C4-2B (cell line): ENCODE measurements around the gene FRMD4A.

ENCODE experiments used
- ZFX ChIP-seq: fragments of 450-650 bp; IDR thresholded peaks from 2 replicates; pipeline ENCODE4 v1.6.1; 2017
- TF ChIP-seq, protein P1 (sequence below): fragments of 450-650 bp; conservative IDR thresholded peaks from 2 replicates; pipeline ENCODE4 v1.5.1; 2017; ENCODE audit warnings: mild to moderate bottlenecking

DNA sequence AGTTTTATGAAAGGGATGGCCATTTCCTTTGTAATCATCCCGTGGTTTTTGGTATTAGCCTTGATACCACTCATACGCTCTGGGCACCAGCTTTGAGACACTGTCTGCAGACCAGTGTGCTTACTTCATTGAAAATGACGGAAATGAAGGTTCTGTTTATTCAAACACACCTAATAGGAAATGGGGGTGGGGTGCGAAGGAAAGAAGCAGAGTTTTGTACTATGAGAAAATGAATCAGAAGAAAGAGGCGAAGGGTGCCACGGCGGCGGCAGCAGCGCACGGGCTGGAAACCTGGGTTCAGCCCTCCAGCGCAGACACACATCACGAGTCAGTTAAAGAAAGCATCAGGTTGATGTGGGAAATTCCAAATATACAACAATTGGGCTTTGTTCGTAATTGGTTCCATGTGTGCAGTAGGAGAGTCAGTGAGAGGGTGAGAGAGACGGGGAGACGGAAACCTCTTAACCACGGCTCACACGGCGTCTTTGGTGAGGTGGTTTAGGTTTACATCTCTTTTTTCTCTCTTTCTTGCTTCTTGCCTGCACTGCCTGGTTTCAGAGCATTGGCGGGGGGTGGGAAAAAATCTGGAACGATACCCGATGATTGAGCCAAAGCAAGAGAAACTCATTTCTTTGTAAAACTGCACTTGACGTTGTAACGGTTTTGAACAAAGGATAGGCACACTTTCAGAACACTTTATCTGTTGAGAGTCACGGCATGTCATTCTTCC, 321.2 kb downstream of the FRMD4A start:
- TF ChIP-seq, protein P1, sequence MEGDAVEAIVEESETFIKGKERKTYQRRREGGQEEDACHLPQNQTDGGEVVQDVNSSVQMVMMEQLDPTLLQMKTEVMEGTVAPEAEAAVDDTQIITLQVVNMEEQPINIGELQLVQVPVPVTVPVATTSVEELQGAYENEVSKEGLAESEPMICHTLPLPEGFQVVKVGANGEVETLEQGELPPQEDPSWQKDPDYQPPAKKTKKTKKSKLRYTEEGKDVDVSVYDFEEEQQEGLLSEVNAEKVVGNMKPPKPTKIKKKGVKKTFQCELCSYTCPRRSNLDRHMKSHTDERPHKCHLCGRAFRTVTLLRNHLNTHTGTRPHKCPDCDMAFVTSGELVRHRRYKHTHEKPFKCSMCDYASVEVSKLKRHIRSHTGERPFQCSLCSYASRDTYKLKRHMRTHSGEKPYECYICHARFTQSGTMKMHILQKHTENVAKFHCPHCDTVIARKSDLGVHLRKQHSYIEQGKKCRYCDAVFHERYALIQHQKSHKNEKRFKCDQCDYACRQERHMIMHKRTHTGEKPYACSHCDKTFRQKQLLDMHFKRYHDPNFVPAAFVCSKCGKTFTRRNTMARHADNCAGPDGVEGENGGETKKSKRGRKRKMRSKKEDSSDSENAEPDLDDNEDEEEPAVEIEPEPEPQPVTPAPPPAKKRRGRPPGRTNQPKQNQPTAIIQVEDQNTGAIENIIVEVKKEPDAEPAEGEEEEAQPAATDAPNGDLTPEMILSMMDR: no peak
- TF ChIP-seq ZFX: no peak
